ENCODE results near the gene PTCD3.

PTCD3 gene

GRCh38 chr2:86082756-86083155, 23.3 kb upstream of the PTCD3 start:
- DNase-seq (ENCODE audit: low spot score) = no peak

DNA sequence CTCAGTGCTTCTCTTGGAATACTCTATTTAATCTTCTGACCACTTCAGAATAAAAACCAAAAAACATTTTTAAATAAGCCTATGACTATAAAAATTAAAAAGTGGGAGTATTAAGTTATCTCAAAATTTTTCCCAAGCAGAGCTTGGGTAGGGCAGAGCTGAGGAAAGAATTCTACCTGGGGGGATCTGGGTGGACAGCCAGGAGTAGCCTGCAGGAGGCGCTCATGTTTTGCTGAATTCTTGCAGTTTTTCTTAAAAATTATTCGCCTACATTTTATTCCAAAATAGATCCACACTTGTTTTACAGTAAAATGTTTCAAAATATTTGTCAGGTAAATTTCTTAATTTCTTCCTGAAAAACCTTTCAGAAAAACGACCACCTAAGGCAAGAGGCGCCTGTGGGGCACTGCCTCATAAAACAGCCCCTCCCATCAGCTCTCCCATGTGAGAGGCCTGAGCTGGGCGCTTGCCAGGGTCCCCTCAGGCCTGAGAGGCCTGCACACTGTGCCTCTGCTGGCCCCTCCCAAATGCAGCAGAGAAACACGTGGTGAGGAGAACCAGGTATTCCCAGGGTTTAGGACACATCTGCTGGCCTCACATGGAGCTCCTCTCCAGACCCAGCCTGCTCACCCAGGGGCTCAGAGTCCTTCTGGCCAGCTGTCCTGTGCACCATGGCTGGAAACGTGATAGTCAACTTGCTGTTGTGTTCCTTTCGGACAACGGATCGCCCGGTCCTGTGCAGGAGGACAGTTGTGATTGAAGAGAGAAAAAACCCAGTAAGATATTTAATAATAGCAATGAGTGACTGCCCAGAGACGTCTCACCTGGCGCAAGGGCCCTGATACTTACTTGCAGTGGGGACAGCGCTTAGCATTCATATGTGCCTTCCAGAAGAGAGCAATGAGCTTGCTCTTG, 17.8 kb upstream of the PTCD3 start:
- no peak for DNase-seq (ENCODE audit: low spot score)

DNA sequence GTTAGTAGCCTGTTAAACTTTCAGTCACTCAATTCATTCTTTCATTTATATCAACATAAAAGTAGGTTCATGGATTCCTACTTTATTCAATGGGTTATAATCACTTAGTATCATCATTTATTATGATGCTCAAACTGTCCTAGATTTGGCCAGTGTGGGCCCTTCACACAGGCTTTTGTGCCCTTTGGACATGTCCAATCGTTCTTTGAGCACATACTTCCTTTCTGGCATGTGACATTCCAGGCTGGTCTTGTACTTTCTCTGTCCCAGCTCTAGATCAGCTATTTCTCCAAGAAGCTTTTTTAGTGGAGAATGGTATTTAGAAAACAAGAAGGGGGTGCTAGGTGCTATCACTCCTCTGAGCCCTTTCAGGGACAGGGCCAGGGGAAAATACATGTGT, 11.8 kb upstream of the PTCD3 start:
- no peak for DNase-seq (ENCODE audit: low spot score)

GRCh38 chr2:86097114-86097896, 8.7 kb upstream of the PTCD3 start:
- no peak for DNase-seq (ENCODE audit: low spot score)

GRCh38 chr2:86097913-86098312, 8.1 kb upstream of the PTCD3 start:
- no peak for DNase-seq (ENCODE audit: low spot score)

DNA sequence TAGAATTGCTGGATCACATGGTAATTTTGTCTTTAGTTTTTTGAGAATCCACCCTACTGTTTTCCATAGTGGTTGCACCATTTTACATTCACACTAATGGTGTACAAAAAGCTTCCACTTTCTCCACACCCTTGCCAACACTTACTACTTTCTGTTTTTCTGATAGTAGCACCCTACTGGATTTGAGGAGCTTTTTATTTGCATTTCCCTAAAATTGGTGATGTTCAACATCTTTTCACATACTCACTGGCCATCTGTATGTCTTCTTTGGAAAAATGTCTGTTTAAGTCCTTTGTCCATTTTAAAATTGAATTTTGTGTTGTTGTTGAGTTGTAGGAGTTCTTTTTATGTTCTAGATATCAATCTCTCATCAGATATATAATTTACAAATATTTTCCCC, 3.9 kb upstream of the PTCD3 start:
- no peak for DNase-seq (ENCODE audit: low spot score)

- peak; percentile 98 for DNase-seq (ENCODE audit: low spot score)
Measured at GRCh38 chr2:86105252-86105968, 625 bp upstream of the PTCD3 start, which contains the start of gene POLR1A. Gene POLR1A (minus strand): TSS chr2:86105886. CDS start chr2:86105776, 110 bp downstream.

- no peak for DNase-seq (ENCODE audit: low spot score)
Measured at GRCh38 chr2:86107031-86107430, 996 bp downstream of the PTCD3 start.

GRCh38 chr2:86118130-86118529, 12.1 kb downstream of the PTCD3 start:
- no peak for DNase-seq (ENCODE audit: low spot score)

GRCh38 chr2:86123328-86123925, 17.4 kb downstream of the PTCD3 start:
- DNase-seq (ENCODE audit: low spot score) = no peak

GRCh38 chr2:86124683-86125082, 18.6 kb downstream of the PTCD3 start:
- no peak for DNase-seq (ENCODE audit: low spot score)

DNA sequence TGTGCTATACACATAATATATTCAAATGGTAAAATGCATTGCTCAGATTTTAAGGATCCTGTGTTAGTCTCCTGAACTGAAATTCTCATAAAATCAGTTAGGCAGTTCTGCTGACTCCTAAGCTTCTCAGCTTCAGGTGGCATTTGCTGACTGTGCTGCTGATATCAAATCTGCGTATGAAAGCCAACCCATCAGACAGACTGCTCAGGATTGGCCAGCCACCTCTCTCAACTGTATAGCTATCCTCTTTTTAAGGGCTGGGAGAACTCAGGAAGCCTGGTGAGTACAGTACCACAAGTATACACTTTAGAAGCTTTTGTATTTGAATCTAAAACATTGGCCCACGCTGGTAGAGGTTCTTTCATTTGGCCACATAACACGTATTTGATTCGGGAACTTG, 28.7 kb downstream of the PTCD3 start:
- DNase-seq (ENCODE audit: low spot score) = no peak

DNA sequence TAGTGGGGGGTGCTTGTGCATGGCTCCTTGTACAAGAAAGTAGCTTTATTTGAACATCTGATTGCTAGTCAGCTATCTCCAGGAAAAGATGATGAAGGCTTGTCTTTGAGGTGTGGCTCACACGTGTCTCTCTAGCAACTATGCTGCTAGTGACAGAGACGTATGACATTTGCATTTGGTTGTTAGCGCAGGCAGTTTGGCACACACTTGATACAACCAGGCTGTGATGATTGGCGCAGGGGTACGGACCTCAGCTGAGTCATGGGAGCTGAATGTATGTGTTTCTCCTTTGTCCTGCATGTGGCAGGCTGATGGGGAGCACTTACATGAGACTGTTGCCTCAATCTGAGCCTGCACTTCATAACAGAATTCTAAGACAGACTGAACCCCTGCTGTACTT, 29.6 kb downstream of the PTCD3 start:
- DNase-seq (ENCODE audit: low spot score) = peak; percentile 22

- no peak for DNase-seq (ENCODE audit: low spot score)
Measured at GRCh38 chr2:86136141-86136540, 30.1 kb downstream of the PTCD3 start.

DNA sequence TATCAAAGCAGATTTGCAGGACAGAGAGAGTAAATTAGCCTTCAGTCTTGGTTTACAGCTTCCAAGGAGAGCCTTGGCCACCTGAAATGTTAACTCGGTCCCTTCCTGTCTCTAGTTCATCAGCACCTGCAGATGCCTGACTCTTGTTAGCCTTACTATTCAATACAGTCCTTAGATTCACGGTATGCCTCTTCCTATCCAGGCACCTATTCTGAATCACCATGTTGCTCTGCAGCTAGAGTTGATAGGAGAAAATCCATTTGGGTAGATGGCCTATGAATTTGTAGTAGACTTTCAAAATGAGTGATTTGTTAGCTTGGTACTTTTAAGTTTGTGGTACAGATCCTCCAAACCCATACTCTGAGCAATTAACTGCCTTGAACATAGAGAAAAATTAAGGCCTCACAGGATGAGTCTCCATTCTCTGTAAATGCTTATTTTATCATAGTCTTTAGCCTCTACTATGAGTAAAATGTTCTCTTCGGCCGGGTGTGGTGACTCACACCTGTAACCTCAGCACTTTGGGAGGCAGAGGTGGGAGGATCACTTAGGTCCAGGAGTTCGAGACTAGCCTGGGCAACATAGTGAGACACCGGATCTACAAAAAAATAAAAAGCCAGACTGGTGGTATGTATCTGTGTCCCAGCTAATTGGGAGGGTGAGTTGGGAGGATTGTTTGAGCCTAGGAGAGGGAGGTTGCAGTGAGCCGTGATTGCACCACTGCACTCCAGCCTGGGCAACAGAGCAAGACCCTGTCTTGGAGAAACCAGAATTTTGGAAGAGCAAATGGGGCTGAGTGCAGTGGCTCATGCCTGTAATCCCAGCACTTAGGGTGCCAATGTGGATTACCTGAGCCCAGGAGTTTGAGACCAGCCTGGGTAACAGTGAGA, 32.9 kb downstream of the PTCD3 start:
- no peak for DNase-seq (ENCODE audit: low spot score)

GRCh38 chr2:86139981-86140380, 33.9 kb downstream of the PTCD3 start:
- DNase-seq (ENCODE audit: low spot score) = no peak

DNA sequence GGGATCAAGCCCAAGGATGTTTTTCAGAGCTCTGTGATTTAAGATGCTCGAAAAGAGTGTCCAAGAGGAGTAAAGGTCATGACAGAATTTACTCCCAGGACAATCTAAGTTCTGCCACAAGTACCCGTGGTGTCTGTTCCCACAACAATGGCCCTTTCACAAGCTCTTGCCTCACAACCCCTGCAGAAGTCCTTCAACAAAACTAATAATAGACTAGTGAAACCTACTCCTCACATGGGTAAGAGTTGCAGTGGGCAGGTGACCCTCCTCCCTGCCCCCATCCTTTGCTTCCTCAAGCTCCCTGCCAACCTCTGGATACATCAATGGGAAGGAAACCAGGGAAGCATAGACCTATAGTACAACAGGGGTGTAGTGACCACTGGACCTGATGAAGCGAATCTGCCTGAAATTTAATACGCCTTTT, 34.9 kb downstream of the PTCD3 start:
- no peak for DNase-seq (ENCODE audit: low spot score)

DNA sequence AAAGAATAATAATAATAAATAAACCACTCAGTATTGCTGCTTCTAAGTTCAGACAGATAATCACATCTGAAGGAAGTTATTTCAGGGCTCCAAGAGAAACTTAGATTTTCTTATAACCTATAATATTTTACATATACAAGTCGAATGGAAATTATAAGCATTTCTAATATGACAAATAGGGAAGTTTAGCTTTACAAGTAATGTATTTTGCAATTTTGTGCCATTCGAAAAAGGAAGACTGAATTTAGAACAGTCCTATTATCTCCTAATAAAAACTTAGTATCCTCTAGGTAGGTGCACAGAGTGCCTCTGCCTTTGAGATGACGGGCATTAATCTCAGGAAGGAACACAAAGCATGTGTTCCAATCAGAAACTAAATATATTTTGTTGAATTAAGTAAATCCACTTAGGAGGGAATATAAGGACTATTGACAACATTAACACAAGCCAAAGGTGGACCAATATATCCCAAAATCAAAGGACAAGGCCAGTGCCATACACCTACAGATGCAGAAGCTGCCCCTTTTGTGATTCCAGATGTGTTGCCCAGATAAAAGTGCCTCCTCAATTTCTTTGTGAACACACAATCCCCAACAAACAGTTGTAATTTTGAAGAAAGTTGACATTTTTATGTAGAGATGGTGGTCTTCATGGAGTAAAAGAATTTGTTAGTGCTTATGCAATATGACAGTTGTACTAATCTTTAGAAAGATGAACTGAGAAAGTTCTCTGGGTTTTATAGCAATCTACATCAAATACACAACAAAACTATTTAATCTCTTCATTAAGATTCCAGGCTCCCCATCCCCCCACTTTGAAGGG, 36.6 kb downstream of the PTCD3 start:
- DNase-seq (ENCODE audit: low spot score) = no peak

- no peak for DNase-seq (ENCODE audit: low spot score)
Measured at GRCh38 chr2:86143307-86143706, 37.3 kb downstream of the PTCD3 start.
